HG02763 (cell line): Measurements from ENCODE around the gene CACNB4.

Experiments
- ATAC-seq: cut with Tn5 transposase; IDR thresholded peaks from one replicate; pipeline ENCODE4 v1.9.1; 2021; ENCODE audit warnings: mild to moderate bottlenecking, moderate library complexity; ENCODE audit not compliant: unreplicated experiment

The CACNB4 gene

DNA sequence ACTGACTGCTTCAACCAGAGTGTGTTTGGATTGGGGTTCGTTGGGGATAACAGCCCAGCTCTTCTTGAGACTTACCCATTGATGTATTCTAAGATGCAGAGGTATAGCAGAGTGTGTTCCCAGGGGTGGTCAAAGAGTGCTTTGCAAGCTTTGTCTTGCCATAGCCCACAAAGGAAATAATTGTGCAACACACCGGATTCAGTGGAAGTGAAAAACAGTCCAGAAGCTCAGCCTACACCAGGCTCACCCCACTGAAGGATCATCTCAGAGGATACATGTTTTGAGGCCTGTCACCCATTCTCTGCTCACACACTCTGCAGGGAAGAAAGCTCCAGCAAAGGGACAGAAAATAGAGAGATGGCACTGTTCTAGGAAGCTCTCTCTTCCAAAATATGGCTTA lies 9.6 kb downstream of the CACNB4 start:
- no peak for ATAC-seq

DNA sequence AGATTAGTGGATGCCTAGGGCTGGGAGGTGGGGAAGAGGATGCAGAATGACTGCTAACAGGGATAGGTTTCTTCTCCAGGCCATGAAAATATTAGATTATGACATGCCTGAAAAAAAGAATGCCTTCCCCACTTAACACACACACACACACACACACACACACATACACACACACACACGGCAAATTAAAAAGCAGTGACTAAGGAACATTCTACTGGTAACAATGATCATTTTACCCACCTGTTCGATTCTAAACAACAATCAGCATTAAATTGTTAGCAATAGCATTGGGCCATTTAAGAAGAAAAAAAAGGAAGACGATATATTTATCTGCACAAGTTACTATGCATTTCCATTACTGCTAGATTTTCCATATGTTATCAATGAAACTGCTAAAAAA lies 10.8 kb downstream of the CACNB4 start:
- ATAC-seq: no peak

DNA sequence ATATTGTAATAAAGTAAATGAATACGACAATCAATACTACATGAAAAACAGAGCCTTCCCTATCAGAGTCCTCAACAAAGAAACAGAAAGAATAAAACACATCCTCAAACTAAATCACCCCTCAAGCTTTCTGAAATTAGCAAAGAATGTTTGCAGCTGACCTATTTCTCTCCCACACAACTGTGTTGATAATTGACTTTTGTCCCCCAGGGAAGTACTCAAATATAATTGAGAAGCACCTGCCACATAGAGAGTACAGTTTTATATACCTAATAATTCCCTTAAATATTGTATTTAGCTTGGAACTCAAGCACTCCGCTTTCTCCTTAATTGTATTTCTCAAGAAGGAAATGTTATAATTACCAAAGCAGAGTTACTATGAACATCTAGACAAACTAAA lies 12.6 kb downstream of the CACNB4 start:
- no peak for ATAC-seq

DNA sequence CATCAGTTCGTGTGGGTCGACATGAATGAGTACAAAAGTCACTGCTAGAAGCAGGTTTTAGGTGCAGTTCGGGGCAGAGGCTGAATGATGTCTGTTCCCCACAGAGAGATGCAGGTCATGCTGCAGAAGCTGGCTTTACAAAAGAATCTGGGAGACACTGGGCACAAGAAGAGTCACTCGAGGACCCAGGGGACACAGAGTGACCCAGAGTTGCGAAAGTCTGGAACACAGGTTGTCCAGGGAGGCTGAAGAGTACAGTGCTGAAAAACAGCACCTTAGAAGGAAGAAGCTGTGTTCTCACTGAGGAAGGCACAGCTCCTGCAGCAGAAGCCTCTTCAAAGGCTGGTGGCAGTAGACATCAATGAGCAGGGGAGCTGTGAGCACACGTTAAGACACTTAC lies 14.8 kb downstream of the CACNB4 start:
- no peak for ATAC-seq

DNA sequence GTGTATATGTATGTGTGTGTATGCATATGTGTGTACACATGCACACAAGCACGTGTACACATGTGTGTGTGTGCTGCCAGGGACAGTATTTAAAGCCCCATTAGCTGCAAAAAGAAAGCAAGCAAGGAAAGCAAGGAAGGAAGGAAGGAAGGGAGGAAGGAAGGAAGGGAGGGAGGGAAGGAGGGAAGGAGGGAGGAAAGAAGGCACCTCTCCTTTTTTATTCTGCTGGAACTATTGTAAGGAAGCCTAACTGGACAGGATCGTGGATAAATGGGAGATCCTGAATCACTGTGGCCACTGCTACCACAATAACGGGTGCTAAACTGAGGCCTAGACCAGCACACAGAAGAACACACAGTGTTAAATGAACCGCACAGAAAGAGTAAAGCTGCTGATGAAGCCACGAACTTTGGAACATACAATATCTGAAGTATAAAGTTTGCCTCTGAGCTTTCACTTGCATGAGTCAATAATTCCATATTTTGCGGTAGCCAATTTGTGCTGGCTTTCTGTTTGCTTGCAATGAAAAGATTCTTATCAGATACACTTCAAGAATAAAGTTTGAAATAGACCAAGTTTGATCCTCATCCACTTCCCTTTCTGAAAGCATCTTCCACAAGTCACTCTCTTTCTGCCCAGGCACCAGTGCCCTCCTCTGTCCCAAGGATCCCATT lies 15.5 kb downstream of the CACNB4 start:
- ATAC-seq: no peak

DNA sequence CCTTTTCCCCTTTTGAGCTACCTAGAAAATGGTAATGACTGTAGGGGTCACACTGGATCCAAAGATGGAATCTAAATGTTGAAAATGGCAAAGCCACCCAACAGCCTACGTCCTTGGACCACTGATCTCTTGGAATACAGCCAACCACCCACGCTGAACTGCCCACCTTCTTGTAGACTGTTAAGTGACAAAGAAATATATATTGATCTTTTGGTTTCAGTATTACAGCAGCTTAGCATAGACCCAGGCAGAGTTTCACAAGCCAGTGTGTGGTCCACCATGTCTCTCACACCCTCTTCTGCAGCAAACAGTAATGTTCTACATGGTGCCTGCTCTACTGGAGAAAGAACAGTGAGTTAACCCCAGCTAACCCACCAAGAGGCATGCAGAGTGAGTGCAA lies 20.2 kb downstream of the CACNB4 start:
- ATAC-seq: peak; percentile 48

DNA sequence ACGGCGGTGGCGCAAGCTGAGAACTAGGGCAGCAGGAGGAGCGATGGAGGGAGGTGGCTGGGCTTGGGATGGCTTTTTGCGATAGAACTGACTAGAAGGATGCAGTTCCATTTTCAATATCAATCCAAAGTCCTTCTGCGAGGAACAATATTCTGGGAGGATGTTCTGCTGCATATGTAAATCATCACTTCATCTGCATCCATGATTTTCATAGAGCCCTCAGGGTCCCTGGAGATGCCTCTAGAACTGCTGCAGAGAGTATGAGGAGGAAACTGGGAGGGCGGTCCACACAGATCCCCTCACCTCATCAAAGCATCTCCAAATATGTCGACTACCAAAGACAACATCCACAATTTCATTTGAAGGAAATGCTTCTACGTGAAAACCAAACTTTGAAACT lies 20.8 kb downstream of the CACNB4 start:
- ATAC-seq: no peak

DNA sequence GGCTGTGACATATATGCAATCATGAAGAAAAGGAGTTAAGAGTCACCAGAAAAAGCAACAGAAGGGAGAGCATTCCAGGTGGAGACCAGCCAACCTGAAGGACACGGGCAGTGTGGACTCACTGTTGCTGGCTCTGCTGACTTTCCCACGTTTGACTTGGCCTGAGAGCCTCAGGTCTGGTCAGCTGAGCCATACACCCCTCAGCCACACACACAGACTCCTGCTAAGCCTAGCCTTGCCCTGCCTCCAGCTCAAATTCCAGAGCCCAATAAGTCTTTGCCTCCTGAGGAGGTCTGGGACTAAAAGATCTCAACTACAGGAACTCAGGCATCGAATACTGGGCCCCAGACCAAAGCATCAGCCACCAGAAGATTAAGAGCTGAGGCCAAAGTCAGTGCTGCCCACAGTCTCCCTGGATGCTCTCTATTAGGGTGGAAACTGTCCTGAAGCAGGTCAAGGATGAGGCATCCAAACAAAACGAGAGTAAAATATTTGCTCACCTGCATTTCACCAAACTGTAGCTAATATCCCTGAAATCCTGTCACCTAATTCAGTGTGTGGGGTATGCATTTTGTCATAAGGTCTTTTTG lies 23.3 kb downstream of the CACNB4 start:
- ATAC-seq: no peak

DNA sequence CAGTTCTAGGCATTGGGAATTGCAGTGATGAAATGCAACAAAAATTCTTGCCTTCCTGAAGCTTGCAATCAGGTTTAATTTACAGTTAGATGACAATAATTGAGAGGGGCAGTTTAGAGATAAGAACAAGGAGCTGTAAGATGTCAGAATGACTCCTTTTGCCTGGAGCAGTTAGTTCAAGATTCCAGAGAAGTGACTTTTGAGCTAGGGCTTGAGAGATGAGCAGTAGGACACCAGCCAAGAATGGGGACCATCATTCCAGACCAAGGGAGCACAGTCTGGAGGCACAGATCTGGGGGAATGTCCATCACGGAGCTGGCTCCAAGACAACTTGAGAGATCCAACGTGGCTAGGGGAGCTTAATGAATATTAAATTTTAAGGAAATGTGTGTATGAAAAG lies 26.8 kb downstream of the CACNB4 start:
- no peak for ATAC-seq

DNA sequence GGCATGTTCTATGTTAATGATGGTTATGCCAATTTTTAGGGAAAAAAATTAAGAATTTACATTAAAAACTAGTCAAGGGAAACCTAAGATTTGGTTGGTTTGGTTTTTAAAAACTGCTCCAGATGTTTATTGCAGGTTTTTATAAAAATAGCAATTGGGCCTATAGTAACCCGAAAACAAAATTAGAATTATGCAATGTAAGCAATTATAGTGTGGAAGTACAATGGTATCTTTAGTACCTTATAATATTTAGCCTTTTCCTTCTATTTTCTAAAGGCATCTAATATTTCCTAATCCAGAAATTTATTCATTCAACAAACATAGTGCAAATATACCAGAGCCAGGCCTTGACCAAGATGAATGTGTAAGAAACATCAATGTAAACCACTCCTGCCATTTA lies 27.3 kb downstream of the CACNB4 start:
- ATAC-seq: no peak

DNA sequence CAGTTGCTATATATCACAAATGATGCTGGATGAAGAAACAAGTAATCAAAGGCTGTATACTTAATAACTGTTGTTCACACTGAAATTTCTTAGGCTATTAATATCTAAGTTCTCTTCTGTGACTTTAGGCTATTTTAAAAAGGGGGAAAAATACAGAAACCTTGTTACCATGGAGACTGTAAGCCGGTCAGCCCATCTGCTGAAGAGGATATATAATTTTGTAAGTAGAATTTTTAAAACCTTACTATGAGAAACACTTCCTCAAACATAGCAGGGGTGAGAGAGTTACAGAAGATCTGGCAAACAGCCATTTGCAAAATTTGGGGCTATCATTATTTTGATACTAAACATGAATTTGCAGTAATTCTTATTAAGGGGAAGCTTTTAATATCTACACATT lies 27.8 kb downstream of the CACNB4 start:
- no peak for ATAC-seq

DNA sequence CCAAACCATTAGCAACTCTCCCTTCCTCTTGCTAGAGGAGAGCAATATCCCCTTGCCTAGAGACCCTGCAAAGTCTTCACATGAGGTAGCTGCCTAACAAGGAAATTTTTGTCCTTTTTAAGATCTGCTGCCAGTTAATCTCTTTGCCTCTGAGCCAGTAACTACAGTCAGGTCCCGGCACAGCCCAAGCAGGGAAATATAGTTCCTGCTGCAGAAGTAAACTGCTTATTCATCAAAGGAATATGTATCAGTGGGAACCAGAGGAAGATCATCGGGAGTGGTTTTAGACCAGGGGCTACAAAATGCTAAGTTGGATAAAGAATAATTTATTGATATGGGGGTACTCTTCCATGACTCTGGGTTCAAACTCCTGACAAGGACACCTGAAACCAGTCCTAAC lies 30.6 kb downstream of the CACNB4 start:
- no peak for ATAC-seq

DNA sequence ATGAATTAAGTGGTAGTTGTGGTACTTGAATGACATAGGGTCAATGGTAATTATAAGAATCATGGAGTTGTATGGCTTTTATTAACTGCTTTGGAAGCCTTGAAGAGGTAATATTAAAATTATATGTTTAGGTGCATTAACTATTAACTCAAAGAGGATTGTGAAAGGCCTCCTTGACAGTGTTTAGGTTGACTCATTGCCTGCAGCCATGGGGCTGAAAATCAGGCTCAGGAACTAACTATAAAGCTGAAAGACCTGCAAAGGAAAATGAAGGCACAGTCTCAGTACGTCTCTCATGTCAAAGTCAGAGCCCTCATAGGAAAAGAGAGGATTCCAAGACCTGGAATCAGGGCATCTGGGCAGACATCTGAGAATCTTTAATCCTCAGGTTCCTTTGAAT lies 31.0 kb downstream of the CACNB4 start:
- ATAC-seq: no peak

DNA sequence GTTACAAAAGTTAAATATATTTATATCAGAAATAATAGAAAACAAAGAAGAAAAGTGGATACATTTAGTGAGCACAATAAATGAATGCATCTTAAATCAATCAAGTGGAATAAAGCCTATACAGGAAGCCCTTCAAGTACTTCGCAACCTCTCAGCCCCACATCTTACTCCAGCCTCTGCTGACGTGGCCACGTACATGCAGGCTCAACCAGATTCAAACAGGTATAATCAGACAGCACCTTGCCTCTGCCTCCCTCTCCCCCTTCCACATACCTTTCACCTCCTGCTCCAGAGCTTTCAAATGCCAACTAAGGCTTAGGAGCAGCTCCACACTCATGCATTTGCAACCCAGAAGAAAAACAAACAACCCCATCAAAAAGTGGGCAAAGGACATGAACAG lies 32.9 kb downstream of the CACNB4 start:
- no peak for ATAC-seq

DNA sequence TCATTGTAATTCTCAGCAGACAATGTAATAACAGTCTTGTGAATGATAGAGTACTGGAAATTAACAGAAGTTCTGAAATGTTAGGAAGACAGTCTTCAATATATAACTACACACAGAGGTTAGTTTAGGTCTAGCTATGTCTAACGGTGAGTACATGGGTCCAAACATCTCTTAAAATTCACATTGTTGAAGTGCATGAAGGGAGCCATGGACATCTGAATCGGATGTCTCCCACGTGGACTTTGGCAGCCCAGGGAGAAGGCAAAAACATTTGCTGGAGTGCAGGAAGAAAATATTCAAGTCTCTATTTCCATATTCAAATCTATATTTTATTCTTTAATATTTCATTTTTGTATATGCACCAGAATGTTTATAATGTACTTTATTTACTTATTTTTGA lies 34.8 kb downstream of the CACNB4 start:
- no peak for ATAC-seq

DNA sequence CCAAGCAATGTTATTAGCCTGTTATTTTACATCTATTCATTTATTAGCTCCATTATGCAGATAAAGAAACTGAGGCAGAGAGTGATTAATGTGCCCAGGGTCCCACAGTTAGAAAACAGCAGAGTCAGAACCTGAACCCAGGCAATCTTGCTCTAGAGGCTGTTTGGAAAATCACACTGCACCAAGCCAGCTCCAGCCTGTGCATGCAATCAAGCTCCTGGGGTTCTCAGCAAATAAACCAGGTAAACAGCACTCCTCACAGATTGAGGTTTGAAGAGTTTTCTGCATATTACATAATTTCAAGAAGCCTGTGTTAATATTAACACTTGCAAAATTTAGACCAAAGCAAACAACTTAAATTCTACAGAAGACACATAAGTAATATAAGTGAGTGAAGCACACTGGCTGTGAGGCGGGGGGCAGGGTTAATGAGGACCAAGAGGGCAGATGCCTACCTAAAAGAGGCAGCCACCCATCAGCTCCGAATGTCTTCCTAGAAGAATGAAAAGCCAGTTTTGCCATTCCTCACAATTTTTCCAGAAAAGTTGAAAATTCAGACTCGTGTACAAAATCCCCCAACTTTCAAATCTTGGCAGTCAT lies 35.4 kb downstream of the CACNB4 start:
- ATAC-seq: no peak

DNA sequence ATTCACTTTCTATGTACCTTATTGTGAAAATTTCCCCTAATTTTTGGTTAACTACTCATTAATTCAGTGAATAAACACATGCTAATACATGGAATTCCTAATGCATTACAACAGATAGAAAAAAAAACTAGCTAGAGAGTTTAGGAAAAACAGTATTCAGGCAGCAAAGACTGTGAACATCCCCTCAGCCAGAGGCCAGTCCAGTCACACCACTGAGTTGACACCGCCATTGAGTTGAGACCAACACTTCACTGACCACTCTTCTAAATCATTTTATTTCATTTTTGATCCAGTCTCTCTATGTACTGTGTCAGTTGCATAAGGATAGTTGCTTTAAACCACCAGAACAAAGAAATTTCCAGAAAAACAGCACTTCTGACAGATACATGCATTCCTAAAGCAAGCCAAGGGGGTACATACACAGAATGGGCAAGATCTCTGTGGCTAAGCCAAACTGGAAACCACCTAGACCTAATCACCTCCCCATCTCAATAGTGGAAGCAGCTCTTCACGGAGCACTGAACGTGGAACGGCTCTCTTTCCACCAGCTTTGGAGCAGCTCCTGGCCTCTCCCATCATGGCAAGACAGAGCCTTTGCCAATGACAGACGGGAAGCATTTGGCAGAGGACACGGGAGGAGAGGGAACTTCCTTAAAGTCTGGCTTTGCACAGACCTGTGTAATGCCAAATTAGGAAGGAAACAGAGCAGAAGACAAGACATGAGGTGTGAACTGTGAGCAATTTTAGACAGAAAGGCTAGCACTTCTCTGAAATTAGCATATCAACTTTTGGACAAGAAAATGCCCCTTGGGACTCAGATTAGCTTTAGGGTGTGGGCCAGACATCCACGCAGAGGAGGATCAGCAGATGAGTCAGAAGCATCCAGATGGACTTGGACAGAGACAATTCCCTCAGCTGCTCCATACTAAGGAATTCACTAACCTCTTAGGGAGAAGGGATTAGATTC lies 36.4 kb downstream of the CACNB4 start:
- ATAC-seq: peak; percentile 80

DNA sequence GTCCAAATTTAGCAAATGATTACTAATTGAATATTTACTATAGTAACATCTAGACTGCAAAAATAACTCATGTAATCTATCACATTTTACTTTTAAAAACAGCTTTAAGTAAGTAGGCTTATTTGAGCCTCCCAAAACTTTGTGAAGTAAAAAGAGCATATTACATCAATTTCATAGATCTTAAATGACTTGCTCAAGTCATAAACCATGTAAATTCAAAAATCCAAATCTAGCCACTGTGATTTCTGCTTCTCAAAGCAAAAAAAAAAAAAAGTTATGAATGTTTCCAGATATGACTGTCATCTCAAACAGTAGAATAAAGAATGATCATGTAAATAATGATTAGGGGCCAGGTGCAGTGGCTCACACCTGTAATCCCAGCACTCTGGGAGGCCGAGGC lies 37.5 kb downstream of the CACNB4 start:
- no peak for ATAC-seq

DNA sequence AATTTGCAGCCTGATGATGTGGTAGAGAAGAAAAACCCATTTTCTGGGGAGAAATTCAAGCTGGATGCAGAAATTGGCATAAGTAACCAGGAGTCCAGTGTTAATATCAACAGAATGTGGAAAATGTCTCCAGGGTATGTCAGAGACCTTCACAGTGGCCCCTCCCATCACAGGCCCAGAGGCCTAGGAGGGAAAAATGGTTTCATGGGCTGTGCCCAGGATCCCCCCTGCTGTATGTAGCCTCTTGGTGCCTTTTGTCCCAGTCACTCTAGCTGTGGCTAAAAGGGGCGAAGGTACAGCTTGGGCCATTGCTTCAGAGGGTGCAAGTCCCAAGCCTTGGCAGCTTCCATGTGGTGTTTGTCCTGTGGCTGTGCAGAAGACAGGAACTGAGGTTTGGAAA lies 40.2 kb downstream of the CACNB4 start:
- no peak for ATAC-seq

DNA sequence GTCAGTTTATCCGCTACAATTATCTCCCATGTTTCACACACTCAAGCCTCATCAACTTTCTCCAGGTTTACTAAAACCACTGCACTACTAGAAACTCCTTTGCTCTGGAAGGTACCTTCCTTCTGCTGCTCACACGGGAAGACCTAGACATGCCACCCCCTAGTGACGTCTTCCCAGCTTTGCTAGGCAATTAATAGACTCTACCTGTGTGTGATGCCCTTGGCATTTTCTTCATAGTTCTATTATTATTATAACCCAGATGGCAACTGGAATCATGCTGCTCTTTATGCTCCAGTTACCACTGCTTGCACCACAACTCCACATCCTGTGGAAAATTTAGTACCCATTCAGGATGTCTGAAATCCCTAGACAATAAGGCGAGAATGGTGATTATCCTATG lies 42.4 kb downstream of the CACNB4 start:
- no peak for ATAC-seq

DNA sequence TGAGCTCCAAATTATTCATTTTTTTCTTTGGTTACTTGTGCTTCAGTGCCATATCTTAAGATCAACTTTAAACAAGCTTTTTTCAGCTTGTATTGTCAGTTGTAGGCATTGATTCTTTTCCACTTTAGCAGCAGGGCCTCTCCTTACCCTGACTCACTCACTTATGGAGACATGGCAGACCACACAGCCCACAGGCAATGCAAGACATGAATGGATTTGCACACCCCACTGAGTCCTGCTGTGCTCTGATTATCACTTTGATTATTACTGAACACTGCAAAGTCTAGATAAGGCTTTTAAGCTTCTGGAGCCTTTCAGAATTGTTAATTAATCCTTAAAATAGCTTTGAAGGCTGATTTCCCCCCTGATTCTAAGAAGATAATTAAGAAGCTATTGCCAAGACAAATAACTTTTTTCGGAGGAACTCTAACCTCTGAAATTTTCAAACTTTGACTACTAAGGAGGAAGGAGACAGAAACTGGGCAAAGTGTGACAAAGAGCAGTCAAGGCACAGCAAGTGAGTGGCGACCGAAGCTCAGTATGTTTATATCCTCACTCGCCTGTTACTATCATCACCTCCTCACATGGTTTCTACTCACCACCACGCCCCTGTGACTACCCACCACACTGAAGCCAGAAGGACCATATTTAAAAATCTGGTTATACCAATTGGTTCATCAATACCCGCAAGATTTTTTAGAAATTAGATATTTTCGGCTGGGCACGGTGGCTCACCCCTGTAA lies 43.3 kb downstream of the CACNB4 start:
- ATAC-seq: no peak
